WI38 (cell line): Measurements from ENCODE around the gene TMEM132C.

ENCODE experiments used
- H3K4me3 ChIP-seq: 2 replicates; pipeline ENCODE4 v1.5.1; 2011; ENCODE audit warnings: low read depth, mild to moderate bottlenecking, control low read depth, low read length
- CTCF ChIP-seq: IDR thresholded peaks from 2 replicates; pipeline ENCODE4 v1.5.1; 2012; ENCODE audit warnings: low read depth, mild to moderate bottlenecking, control low read depth, low read length

TMEM132C gene

GRCh38 chr12:128325646-128326045 is 58.7 kb downstream of the TMEM132C start:
- no peak overlapping the region for H3K4me3 ChIP-seq
- no peak for TF ChIP-seq CTCF

- TF ChIP-seq CTCF = no peak
- H3K4me3 ChIP-seq = no peak overlapping the region
Measured at GRCh38 chr12:128326406-128326805, 59.4 kb downstream of the TMEM132C start.

- H3K4me3 ChIP-seq = no peak overlapping the region
- TF ChIP-seq CTCF = no peak
Measured at GRCh38 chr12:128328961-128329360, 62.0 kb downstream of the TMEM132C start.

GRCh38 chr12:128336204-128337070 is 69.5 kb downstream of the TMEM132C start:
- H3K4me3 ChIP-seq = no peak overlapping the region
- no peak for TF ChIP-seq CTCF

- no peak for TF ChIP-seq CTCF
- no peak overlapping the region for H3K4me3 ChIP-seq
Measured at GRCh38 chr12:128337071-128337345, 70.0 kb downstream of the TMEM132C start.

GRCh38 chr12:128337431-128338170 is 70.6 kb downstream of the TMEM132C start:
- no peak for TF ChIP-seq CTCF
- H3K4me3 ChIP-seq = no peak overlapping the region
